Measurements from ENCODE around the gene POLR2J2. TPM values are rescaled to one million over a fixed set of nuclear protein-coding genes. Genes with fewer than 3 reads are reported as not detected.
"Not testable (repeated sequence)": the region's sequence is repeated elsewhere in the genome, so short reads cannot be mapped to it uniquely, and the experiment has no call there.

The POLR2J2 gene
- total and polyA plus RNA-seq, 2 experiments from 2014 or later = 3.2 to 3.8 TPM

GRCh38 chr7:102642691-102643090, 28.8 kb downstream of the POLR2J2 start, which contains the start of gene UPK3BL1:
Gene UPK3BL1 (minus strand): TSS chr7:102642791. CDS start chr7:102642741, 50 bp downstream.
- not testable (repeated sequence) for H3K27ac Mint-ChIP-seq; H3K36me3 Mint-ChIP-seq (ENCODE audit: low read depth); H3K9me2 ChIP-seq (ENCODE audit: insufficient read depth); H3K27me3 ChIP-seq (ENCODE audit: insufficient read depth); H3K79me2 ChIP-seq (replicated peaks; ENCODE audit: insufficient read depth); H4K20me1 ChIP-seq (replicated peaks; ENCODE audit: insufficient read depth); DNase-seq (ENCODE audit: low spot score); H3K27me3 Mint-ChIP-seq (ENCODE audit: insufficient read depth, low read depth, poor library complexity); H3F3A ChIP-seq (replicated peaks; ENCODE audit: low read depth); H3K4me3 ChIP-seq; H3K4me1 Mint-ChIP-seq; H3K4me2 ChIP-seq; H3K4me1 ChIP-seq (ENCODE audit: insufficient read depth); H3K9me3 Mint-ChIP-seq; ATAC-seq; H3K27ac ChIP-seq (ENCODE audit: low read depth); H2AFZ ChIP-seq; H3K36me3 ChIP-seq (ENCODE audit: insufficient read depth); H3K4me3 Mint-ChIP-seq

- H2AFZ ChIP-seq; H3K36me3 Mint-ChIP-seq (ENCODE audit: low read depth); H3K4me3 ChIP-seq; H3K36me3 ChIP-seq (ENCODE audit: insufficient read depth); H3K9me3 Mint-ChIP-seq; H3K27ac ChIP-seq (ENCODE audit: low read depth); H3K27me3 ChIP-seq (ENCODE audit: insufficient read depth); H3F3A ChIP-seq (replicated peaks; ENCODE audit: low read depth); H3K27ac Mint-ChIP-seq; H3K4me1 ChIP-seq (ENCODE audit: insufficient read depth); H3K79me2 ChIP-seq (replicated peaks; ENCODE audit: insufficient read depth); H3K27me3 Mint-ChIP-seq (ENCODE audit: insufficient read depth, low read depth, poor library complexity); H3K9me2 ChIP-seq (ENCODE audit: insufficient read depth); H4K20me1 ChIP-seq (replicated peaks; ENCODE audit: insufficient read depth); H3K4me3 Mint-ChIP-seq; H3K4me2 ChIP-seq; H3K4me1 Mint-ChIP-seq: not testable (repeated sequence)
- DNase-seq (ENCODE audit: low spot score) = peak; percentile 0
- peak; percentile 84 for ATAC-seq
These were observed 32.6 kb downstream of the POLR2J2 start for GRCh38 chr7:102638848-102639247.

- not testable (repeated sequence) for ATAC-seq; H3K27me3 ChIP-seq (ENCODE audit: insufficient read depth); H3K4me3 ChIP-seq; H3K79me2 ChIP-seq (replicated peaks; ENCODE audit: insufficient read depth); H3K9me3 Mint-ChIP-seq; H3K9me2 ChIP-seq (ENCODE audit: insufficient read depth); H2AFZ ChIP-seq; H3F3A ChIP-seq (replicated peaks; ENCODE audit: low read depth); H3K4me3 Mint-ChIP-seq; DNase-seq (ENCODE audit: low spot score); H3K36me3 Mint-ChIP-seq (ENCODE audit: low read depth); H3K4me2 ChIP-seq; H3K36me3 ChIP-seq (ENCODE audit: insufficient read depth); H3K4me1 Mint-ChIP-seq; H3K27me3 Mint-ChIP-seq (ENCODE audit: insufficient read depth, low read depth, poor library complexity); H3K27ac Mint-ChIP-seq; H4K20me1 ChIP-seq (replicated peaks; ENCODE audit: insufficient read depth); H3K27ac ChIP-seq (ENCODE audit: low read depth); H3K4me1 ChIP-seq (ENCODE audit: insufficient read depth)
These were observed 34.5 kb downstream of the POLR2J2 start for GRCh38 chr7:102636956-102637355.

GRCh38 chr7:102635354-102635753, 36.1 kb downstream of the POLR2J2 start:
- H3K9me3 Mint-ChIP-seq; H3K4me3 ChIP-seq; H3K27ac Mint-ChIP-seq; H3F3A ChIP-seq (replicated peaks; ENCODE audit: low read depth); DNase-seq (ENCODE audit: low spot score); H3K27ac ChIP-seq (ENCODE audit: low read depth); H3K4me2 ChIP-seq; H3K4me1 ChIP-seq (ENCODE audit: insufficient read depth); H3K79me2 ChIP-seq (replicated peaks; ENCODE audit: insufficient read depth); H4K20me1 ChIP-seq (replicated peaks; ENCODE audit: insufficient read depth); H3K9me2 ChIP-seq (ENCODE audit: insufficient read depth); ATAC-seq; H3K4me3 Mint-ChIP-seq; H3K4me1 Mint-ChIP-seq; H3K36me3 Mint-ChIP-seq (ENCODE audit: low read depth); H3K27me3 Mint-ChIP-seq (ENCODE audit: insufficient read depth, low read depth, poor library complexity); H3K27me3 ChIP-seq (ENCODE audit: insufficient read depth); H2AFZ ChIP-seq; H3K36me3 ChIP-seq (ENCODE audit: insufficient read depth): not testable (repeated sequence)

- not testable (repeated sequence) for H3K9me3 Mint-ChIP-seq; H3K27ac Mint-ChIP-seq; H3K27me3 ChIP-seq (ENCODE audit: insufficient read depth); H4K20me1 ChIP-seq (replicated peaks; ENCODE audit: insufficient read depth); H3K4me1 Mint-ChIP-seq; H3K79me2 ChIP-seq (replicated peaks; ENCODE audit: insufficient read depth); H3K9me2 ChIP-seq (ENCODE audit: insufficient read depth); ATAC-seq; H3K4me3 ChIP-seq; DNase-seq (ENCODE audit: low spot score); H2AFZ ChIP-seq; H3K4me3 Mint-ChIP-seq; H3K27me3 Mint-ChIP-seq (ENCODE audit: insufficient read depth, low read depth, poor library complexity); H3K27ac ChIP-seq (ENCODE audit: low read depth); H3K4me2 ChIP-seq; H3K36me3 Mint-ChIP-seq (ENCODE audit: low read depth); H3K36me3 ChIP-seq (ENCODE audit: insufficient read depth); H3K4me1 ChIP-seq (ENCODE audit: insufficient read depth); H3F3A ChIP-seq (replicated peaks; ENCODE audit: low read depth)
These were observed 37.2 kb downstream of the POLR2J2 start for GRCh38 chr7:102634299-102634698.

GRCh38 chr7:102630622-102631021, 40.8 kb downstream of the POLR2J2 start:
- not testable (repeated sequence) for H3K79me2 ChIP-seq (replicated peaks; ENCODE audit: insufficient read depth); H3K4me2 ChIP-seq; H3K4me3 Mint-ChIP-seq; H3K27me3 ChIP-seq (ENCODE audit: insufficient read depth); H3K36me3 ChIP-seq (ENCODE audit: insufficient read depth); H3K27ac ChIP-seq (ENCODE audit: low read depth); H3K9me3 Mint-ChIP-seq; ATAC-seq; DNase-seq (ENCODE audit: low spot score); H4K20me1 ChIP-seq (replicated peaks; ENCODE audit: insufficient read depth); H2AFZ ChIP-seq; H3K4me1 Mint-ChIP-seq; H3K36me3 Mint-ChIP-seq (ENCODE audit: low read depth); H3K27me3 Mint-ChIP-seq (ENCODE audit: insufficient read depth, low read depth, poor library complexity); H3F3A ChIP-seq (replicated peaks; ENCODE audit: low read depth); H3K27ac Mint-ChIP-seq; H3K9me2 ChIP-seq (ENCODE audit: insufficient read depth); H3K4me1 ChIP-seq (ENCODE audit: insufficient read depth); H3K4me3 ChIP-seq

- not testable (repeated sequence) for H3K27ac Mint-ChIP-seq; H3K27me3 ChIP-seq (ENCODE audit: insufficient read depth); H2AFZ ChIP-seq; H3K9me2 ChIP-seq (ENCODE audit: insufficient read depth); DNase-seq (ENCODE audit: low spot score); H3K27me3 Mint-ChIP-seq (ENCODE audit: insufficient read depth, low read depth, poor library complexity); H3K9me3 Mint-ChIP-seq; H3F3A ChIP-seq (replicated peaks; ENCODE audit: low read depth); H3K27ac ChIP-seq (ENCODE audit: low read depth); H3K4me1 Mint-ChIP-seq; H3K4me3 ChIP-seq; ATAC-seq; H3K4me3 Mint-ChIP-seq; H3K4me1 ChIP-seq (ENCODE audit: insufficient read depth); H4K20me1 ChIP-seq (replicated peaks; ENCODE audit: insufficient read depth); H3K36me3 Mint-ChIP-seq (ENCODE audit: low read depth); H3K79me2 ChIP-seq (replicated peaks; ENCODE audit: insufficient read depth); H3K36me3 ChIP-seq (ENCODE audit: insufficient read depth); H3K4me2 ChIP-seq
These were observed 44.1 kb downstream of the POLR2J2 start for GRCh38 chr7:102627271-102627904.

All from GM23338 (cell line).